NCI-H2227 (cell line): Measurements from ENCODE around the gene SMPD2.
"Not testable (repeated sequence)": the region's sequence is repeated elsewhere in the genome, so short reads cannot be mapped to it uniquely, and the experiment has no call there.

Experiments
- DNase-seq: peaks from one replicate; lab custom pipeline; 2025; ENCODE audit not compliant: unreplicated experiment; lab: John Stamatoyannopoulos, UW

The SMPD2 gene

DNA sequence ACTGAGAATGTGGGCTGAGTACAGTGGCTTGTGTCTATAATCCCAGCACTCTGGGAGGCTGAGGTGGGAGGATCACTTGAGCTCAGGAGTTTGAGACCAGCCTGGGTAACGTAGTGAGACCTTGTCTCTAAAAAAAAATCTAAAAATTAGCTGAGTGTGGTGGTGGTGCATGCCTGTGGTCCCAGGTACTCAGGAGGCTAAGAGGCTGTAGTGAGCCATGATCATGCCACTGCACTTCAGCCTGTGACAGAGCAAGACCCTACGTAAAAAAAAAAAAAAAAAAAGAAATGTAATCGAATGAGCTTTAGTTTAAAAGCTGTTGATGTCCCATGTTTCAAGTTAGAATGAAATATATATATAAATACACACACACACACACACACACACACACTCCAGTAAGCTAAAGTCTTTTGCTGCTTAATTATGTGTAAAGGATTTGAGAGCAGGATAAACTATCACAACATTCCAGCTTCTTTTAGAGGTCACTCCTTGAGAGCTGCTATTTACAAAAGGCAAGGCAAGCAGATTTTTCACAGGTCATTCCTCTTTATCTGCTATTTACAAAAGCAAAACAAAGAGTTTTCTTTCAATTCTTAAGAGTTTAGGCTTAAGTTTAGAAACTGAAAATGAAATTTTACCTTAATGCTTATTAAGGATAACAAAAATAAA is 19.8 kb downstream of the SMPD2 start:
- DNase-seq = no peak

DNA sequence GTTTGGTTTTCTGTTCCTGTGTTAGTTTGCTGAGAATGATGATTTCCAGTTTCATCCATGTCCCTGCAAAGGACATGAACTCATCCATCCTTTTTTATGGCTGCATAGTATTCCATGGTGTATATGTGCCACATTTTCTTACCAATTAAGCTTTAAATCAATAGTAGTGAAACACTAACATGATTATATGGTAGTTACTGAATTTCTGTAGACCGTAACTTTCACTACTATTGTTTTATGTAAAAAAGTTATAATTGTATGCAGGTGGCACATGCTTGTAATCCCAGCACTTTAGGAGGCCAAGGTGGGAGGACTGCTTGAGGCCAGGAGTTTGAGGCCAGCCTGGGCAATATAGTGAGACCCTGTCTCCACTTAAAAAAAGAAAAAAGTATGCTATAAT is 20.7 kb downstream of the SMPD2 start:
- not testable (repeated sequence) for DNase-seq

DNA sequence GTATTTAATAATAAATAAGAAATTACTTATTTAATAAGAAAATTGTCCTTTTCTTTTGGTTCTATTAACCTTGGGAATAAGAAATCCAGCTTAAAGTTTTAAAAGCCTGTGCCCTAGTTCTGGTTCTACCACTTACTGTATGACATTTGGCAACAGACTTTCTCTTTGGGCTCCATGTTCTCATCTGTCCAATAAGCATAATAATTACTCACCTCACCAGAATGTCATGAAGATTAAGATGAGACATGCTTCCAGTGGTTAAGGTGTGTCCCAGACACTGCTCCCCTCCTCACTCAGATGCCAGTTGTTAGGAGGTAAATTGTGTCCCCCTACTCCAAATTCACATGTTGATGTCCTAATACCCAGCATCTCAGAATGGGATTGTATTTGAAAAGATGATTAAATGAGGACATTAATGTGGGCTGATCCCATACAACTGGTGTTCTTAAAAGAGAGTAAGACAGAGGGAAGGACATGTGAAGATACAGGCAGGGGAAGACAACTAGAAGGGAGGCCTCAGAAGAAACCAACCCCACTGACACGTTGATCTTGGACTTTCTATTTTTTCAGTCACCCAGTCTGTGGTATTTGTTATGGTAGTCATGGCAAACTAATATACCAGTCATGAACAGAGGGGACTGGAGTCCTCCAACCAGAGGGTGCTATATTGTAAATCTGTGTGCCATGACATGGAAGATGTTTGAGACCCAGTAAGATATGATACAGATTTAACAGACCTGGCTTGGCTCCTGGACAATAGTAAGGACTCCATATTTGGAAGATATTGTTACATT is 21.4 kb downstream of the SMPD2 start:
- DNase-seq = no peak

DNA sequence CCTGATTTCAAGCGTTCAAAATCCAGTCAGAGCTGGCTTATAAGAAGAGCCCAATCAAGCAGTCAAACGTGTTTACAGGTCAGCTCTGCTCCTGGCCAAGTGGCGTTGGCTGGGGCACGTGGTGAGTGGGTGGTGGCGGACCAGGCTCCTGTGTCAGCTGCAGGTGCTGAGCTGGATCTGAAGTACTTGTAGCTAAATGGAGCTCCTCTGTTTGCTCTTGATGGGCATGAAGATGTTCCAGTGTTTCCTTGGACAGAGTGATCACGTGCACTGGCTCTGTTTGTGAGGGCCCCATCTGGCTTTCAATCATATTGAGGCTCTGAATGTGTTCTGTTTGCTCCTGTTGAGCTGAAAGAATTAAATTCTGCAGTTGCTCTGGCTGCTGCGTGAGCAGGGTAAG is 25.2 kb downstream of the SMPD2 start:
- peak; percentile 65 for DNase-seq

DNA sequence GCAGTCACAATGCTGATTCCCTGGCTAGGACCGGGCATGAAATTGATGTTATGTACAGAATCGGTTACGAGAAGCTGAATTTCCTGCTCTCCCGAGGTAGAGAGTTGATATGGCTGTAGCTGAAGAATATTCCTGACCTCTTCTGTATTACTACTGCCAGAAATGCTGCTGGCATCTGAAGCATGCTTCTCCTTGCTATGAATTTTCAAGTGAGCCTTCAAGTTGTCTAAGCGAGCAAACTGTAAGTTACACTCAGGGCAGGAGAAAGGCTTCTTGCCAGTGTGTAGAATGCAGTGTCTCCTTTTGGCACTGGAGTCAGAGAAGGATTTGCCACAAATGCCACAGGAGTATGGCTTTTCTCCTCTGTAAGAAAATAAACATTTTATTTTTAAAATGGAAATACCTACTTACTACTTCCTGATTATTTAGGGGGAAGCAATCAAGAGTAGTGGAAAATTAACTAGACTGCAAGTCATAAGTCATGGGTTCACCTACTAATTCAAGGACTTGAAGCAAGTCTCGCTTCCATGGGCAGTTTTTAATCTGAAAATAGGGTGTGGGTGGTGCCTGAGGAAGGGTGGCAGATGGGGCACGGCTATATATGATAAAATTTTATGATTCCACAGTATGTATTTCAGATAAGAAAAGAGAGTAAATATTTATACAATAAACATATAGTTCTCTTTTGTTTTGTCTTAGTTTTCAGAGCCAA is 25.8 kb downstream of the SMPD2 start:
- DNase-seq = no peak

DNA sequence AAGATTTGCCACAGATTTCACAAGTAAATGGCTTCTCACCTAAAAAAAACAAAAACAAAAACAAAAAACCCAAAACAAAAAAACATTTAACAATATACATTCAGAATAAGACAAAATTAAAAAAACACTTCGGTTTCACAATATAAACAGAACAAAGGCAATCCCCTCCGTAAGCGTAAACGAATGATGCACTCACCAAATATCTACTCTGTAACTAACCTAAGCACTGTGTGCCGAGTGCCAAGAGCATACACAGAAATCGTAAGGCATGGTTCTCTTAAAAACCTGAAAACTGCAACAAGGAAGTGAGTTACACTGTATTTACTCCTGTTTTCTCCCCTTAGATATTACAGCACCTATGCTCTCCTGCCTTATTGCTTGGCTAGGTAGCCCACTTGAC is 27.2 kb downstream of the SMPD2 start:
- DNase-seq = no peak

DNA sequence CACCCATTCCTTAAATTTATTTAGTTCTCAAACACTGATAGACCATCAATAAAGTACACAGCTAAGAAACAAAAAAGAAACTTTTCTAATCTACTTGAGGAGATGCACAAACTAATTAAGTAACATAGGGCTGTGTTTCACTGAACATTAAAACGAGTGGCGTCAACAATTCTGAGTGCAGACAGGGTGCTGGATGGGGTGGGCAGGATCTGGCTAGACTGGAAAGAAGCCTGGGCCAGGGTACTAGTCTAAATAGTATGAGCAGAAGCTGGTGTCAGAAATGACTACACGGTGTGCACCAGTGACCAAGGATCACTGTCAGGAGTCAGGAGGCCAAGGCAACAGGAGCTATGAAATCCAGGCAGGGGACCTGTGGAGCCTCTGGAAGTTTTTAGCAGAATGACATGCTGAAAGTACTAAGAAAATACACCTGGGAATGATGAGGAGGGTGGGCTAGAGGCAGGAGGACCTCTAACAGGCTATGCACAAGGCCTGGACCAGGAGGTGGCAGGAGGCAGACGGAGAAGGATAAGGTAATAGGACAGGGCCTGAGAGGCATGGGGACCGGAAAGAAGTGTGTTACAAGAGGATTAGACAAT is 29.2 kb downstream of the SMPD2 start:
- no peak for DNase-seq

DNA sequence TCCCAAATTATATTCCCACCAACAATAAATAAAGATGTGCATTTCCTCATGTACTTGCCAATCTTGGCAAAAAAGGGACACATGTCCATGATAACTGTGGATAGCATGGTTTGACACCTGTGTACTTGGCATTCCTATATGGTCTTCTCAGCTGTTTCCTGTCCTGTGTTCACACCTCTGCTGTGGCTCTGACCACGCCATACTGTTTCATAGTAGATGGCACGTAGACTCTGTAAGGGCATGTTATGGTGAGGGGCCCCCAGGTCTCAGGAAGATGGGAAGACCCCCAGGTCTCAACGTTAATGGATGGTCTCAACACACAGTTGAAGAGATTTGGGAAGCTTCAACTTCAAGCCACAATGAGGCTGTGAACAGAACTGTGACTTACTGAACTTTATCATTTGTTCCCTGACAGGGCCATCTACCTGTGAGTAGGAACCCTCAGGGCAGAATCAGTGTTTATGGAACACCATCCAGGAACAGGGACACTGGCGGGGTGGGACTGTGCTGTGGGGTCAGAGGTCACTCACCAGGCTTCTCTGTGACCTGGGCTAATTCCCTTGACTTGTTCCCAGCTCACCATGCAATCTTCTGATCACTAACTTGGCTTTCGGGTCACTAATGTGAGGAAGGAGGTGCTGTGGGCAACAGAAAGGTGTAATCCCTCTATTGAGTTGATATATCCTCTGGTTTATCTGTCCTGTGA is 30.7 kb downstream of the SMPD2 start:
- DNase-seq = no peak

DNA sequence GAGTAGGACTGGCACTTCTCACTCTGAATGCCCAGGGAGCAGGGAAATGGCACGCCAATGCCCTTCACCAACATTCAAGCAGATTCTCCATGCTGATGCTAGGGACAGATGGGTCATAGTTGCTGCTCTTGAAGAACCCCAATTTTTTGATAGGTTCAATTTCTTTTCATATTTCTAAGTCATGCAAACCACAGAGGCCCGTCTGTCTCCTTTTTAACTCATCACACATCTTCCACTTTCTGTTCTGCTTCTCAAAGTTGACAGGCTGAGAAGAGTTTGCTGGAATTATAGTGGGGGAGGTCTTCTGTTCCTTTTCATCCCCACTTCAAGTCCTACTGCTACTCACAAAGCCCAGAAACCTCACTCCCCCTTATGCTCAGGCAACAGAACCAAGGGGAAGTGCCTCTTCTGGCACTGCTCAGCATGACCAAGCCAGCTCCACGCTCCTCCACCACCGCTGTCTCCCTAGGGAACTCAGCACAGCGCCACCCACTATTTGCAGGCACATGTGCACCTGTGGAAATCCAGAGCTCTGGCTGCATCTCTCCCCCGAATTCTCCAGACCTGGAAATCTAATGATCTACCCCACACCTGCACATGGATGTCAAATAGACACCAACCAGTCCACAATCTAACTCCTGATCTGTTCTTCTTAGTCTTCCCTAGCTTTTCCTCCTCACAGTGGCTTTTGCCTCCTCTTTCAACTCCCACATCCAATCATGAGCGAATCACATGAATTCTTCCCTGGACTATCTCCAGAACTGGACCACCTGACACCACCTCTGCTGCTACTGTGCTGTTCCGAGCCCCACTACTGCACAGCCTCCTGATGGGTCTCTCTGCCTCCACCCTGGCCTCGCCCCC is 31.8 kb downstream of the SMPD2 start:
- DNase-seq = no peak

DNA sequence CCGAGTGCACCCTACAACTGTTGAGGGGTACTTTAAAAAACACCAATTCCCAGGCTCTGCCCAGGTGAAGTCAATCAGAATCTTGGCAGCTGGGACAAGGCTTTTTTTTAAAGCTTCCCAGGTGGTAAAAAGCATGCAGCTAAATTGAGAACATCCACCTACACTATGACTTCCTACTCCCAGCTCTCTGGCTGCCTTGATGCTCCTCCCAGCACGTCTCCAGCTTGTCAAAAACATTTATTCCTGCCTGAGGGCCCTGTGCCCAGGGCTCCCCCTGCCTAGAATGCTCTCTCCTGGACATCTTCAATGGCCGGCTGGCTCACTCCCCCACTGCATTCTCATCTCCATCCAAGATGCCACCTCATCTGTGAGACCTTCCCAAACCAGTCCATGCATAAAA is 32.6 kb downstream of the SMPD2 start:
- DNase-seq = no peak

DNA sequence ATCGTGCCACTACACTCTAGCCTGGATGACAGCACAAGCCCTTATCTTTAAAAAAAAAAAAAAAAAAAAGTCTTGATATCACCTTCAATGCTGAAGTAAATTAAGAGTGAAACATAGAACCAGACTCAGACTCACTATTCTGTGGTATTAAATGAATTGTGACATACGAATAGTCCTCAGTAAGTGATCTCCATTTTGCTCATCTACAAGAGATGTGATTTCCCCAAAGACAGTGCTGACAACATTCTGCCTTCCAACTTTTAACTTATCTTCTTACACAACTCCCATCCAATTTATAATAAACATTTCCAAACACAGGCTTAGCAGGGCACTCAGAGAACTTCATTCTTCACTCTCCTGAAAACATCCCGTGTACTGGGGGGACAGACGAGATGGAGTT is 34.5 kb downstream of the SMPD2 start:
- DNase-seq = no peak

DNA sequence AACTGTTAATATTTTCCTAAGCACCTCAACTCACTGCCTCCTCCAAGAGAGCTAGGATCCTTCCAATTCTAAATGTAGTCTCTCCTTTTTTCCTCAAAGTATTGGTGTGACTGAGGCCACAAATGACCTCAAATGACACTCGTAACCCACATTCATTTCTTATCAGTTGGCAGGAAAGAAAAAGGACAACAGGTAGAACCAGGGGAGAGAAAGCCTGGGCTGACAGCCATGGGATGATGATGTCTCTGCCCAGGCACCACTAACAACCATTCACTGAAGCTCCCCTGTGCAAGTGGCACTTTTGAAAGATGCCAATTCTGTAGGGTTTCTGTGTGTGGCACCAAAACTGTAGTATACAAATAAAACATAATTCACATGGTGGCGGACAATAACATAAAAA is 35.1 kb downstream of the SMPD2 start:
- no peak for DNase-seq

DNA sequence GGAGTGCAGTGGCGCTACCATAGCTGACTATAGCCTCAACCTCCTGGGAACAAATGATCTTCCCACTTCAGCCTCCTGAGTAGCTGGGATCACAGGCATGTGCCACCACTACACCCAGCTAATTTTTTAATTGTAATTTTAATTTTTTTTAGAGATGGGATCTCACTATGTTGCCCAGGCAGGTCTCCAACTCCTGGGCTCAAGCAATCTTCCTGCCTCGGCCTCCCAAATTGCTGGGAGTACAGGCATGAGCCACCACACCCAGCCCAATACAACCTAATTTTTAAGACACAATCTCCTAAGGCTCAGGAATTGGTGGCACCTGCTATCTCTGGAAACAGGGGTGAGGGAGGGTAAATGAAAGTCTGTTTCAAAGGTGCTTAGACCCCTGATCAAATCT is 36.7 kb downstream of the SMPD2 start:
- DNase-seq = no peak

DNA sequence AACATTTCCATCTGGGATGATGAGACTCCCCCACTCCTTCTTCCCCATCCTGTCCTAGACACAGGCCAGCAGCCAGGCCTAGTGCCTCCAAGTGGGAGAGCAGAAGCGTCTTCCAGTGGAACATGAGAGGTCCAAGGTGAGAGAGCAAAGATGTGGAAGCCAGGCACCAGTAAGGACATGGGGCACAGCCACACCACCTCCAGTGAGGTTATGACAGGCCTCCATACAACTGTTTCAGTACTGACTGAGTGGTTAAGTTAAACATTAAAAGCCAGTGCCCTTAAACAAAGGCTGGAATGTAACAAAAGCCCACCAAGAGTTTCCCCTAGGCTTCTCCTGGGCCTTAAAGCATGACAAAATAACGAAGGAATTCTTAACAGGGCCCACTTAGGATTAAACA is 37.2 kb downstream of the SMPD2 start:
- DNase-seq = no peak

DNA sequence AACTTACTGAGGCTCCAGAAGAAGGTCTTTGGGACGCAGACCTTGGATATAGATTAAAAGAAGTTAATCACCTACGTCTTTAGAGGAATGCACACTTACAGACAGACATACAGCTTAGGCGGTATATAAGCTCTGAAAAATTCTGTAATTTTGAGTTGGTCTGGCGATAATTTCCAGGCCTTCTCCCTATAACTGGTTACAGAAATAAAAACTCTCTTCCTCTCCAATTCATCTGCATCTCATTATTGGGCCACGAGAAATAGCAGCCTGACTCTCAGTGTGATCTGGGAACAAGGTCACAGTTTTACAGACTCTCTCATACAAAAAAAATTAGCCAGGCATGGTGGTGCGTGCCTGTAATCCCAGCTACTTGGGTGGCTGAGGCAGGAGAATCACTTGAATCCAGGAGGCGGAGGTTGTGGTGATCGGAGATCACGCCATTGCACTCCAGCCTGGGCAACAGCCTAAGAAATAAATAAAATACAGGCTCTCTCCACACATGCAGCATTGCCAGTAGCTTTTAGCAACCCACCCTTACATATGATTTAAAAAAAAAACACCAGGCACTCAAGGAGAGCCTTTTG is 37.8 kb downstream of the SMPD2 start:
- no peak for DNase-seq

DNA sequence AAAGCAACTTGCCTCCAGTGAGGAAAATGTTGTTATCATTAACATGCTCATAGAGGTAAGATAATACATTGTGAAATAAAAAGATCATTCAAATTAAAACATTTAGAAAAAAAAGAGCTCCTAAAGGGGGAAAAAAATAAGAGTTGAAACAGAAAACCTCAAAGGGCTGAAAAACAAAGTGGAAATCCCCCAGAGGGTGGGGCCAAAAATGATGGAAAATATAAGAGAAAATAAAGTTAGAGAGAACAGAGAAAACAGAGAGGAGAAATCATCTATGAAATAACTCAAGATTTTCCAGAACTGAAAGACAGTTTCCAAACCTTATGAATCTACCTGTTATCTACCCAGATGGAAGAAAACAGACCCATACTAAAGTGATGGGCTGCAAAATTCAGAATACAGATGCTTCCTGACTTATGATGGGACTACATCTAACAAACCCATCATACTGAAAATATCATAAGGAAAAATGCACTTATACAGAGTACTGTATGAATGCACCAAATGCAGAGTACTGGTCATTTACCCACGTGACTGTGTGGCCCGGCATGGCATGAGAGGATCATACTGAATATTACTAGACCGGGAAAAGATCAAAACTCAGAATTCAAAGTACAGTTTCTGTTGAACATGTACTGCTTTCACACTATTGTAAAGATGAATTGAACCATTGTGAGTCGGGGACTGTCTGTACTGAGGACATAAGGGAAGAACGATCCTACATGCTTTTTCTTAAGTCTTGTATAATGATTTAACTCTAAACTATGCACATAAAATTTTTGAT is 38.5 kb downstream of the SMPD2 start:
- no peak for DNase-seq

DNA sequence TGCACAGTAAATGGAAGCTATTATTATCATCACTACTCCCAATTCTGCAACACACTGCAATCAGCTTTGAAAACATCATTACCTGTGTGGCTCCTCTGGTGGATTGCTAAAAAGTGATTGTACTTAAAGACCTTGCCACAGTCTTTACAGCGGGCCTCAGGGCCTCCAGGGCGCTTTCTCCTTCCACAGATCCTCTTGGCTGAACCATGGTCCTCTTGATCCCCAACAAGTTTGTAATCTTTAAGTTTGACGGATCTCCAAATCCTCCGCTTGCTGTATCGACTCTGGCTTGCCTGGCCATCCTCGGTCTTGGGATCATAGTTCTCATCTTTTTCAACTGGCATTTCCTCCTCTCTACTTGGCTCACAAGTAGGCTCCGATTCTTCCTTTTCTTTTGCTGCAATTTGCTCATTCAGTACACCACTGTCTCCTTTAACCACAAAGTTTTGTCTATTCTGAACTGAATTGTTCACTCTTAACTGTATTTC is 40.5 kb downstream of the SMPD2 start:
- DNase-seq = no peak

DNA sequence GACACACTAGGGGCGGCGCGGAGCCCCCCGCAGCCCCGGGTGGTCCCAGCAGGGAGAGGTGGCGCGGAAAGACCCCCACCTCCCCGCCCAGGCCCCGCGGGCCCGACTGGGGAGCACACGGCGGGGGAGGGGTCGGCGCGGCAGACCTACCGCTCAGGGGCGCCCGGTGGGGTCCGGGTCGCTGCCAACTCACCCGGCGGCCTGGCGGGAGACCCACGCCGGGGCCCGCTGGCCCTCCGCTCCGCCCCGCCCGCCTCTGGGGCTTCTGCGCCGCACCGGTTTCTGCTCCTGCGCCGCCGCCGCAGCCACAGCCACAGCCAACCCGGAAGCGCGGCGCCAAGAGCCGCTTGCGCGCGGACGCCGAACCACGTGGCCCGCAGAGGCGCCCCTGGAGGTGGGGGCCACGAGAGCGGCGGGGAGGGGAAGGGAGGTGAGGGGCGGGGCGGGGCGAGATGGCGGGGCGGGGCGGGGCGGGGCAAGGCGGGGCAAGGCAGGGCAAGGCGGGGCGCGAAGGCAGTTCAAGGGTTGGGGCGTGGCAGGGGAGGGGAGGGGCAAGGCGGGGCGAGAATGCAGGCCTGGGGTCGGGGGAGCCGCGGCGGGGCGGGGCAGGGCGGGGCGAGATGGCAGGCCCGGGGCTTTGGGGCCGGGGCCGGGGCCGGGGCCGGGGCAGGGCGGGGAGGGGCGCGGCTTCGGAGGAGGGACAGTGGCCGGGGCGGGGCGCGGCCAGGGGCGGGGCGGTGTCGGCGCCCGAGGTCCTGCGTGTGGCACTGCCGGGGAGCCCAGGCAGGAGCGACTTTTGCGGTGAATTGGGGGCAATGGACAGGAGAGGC is 42.6 kb downstream of the SMPD2 start, which contains the start of gene ZBTB24:
ZBTB24 (minus strand) TSS at position 315 of the 830 bp plus-strand sequence. CDS start 1,193 bp downstream, outside the sequence.
- DNase-seq = peak; percentile 91
